ENCODE results near the gene MARK1.

DNA sequence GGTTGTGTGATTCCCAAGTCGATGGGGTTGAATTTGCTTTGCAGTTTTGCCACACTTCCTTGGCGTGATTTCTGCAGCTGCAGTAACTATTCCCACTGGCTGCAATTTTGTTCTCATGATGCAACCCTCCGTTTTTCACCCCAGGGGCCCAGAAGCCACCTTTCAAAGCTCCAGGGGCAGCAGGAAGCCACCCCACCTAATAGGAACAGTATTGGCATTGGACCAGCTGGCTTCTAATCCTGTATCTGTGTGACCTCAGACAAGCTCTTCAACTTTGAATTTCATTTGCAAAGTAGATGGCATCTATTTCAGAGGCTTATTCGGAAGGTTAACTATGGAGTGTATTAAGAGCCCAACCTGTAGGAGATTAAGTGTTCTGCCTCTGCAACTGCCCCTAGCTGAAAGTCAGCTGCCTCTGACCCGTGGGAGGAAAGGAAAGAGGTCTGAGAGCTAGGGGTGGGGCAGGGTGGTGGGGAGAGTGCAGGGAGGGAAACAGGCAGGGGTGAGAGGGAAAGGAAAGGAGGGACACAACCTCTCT is 174.9 kb downstream of the MARK1 start:
- TF ChIP-seq MXI1 (IDR thresholded peaks at IDR 0.05; ENCODE audit: low read depth, low read length) (no peak), EP300 (IDR thresholded peaks at IDR 0.05; ENCODE audit: borderline replicate concordance in 1 of 2, low read depth in 1 of 2, low read length in 1 of 2) (no peak), CTCF (IDR thresholded peaks at IDR 0.05) (no peak), POLR2AphosphoS5 (IDR thresholded peaks at IDR 0.05; ENCODE audit: low read depth, low read length) (no peak), CHD2 (IDR thresholded peaks at IDR 0.05; ENCODE audit: low read length, partially characterized antibody) (no peak), SIN3A (IDR thresholded peaks at IDR 0.05; ENCODE audit: borderline replicate concordance, low read depth, low read length) (no peak), NRF1 (IDR thresholded peaks at IDR 0.05; ENCODE audit: low read depth, low read length) (no peak), YY1 (IDR thresholded peaks at IDR 0.05; ENCODE audit: low read depth) (no peak), SMC3 (IDR thresholded peaks at IDR 0.05; ENCODE audit: low read depth, low read length) (no peak), FOXM1 (IDR thresholded peaks at IDR 0.05; ENCODE audit: low read depth) (no peak), MEF2A (IDR thresholded peaks at IDR 0.05; ENCODE audit: borderline replicate concordance, low read depth) (no peak)
- TF ChIP-seq, protein P1, sequence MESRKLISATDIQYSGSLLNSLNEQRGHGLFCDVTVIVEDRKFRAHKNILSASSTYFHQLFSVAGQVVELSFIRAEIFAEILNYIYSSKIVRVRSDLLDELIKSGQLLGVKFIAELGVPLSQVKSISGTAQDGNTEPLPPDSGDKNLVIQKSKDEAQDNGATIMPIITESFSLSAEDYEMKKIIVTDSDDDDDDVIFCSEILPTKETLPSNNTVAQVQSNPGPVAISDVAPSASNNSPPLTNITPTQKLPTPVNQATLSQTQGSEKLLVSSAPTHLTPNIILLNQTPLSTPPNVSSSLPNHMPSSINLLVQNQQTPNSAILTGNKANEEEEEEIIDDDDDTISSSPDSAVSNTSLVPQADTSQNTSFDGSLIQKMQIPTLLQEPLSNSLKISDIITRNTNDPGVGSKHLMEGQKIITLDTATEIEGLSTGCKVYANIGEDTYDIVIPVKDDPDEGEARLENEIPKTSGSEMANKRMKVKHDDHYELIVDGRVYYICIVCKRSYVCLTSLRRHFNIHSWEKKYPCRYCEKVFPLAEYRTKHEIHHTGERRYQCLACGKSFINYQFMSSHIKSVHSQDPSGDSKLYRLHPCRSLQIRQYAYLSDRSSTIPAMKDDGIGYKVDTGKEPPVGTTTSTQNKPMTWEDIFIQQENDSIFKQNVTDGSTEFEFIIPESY (IDR thresholded peaks at IDR 0.05; ENCODE audit: borderline replicate concordance, low read depth), result no peak
- TF ChIP-seq, protein P2, sequence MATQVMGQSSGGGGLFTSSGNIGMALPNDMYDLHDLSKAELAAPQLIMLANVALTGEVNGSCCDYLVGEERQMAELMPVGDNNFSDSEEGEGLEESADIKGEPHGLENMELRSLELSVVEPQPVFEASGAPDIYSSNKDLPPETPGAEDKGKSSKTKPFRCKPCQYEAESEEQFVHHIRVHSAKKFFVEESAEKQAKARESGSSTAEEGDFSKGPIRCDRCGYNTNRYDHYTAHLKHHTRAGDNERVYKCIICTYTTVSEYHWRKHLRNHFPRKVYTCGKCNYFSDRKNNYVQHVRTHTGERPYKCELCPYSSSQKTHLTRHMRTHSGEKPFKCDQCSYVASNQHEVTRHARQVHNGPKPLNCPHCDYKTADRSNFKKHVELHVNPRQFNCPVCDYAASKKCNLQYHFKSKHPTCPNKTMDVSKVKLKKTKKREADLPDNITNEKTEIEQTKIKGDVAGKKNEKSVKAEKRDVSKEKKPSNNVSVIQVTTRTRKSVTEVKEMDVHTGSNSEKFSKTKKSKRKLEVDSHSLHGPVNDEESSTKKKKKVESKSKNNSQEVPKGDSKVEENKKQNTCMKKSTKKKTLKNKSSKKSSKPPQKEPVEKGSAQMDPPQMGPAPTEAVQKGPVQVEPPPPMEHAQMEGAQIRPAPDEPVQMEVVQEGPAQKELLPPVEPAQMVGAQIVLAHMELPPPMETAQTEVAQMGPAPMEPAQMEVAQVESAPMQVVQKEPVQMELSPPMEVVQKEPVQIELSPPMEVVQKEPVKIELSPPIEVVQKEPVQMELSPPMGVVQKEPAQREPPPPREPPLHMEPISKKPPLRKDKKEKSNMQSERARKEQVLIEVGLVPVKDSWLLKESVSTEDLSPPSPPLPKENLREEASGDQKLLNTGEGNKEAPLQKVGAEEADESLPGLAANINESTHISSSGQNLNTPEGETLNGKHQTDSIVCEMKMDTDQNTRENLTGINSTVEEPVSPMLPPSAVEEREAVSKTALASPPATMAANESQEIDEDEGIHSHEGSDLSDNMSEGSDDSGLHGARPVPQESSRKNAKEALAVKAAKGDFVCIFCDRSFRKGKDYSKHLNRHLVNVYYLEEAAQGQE (IDR thresholded peaks at IDR 0.05; ENCODE audit: low read depth, low read length), result no peak

Measured in SK-N-SH (cell line).